Pancreas (tissue), 10 donors: ENCODE data around the gene ELOVL6. TPM values are rescaled to one million over a fixed set of nuclear protein-coding genes. Genes with fewer than 3 reads are reported as not detected.
A peak's percentile ranks its signal among the peaks of the same experiment; 100 is the strongest.

Experiments
- ATAC-seq, 4 donors: fragments of 200-7000 bp; cut with Tn5 transposase; one replicate each; pipeline versions ENCODE4 v1.8.0 to v1.9.1; 2020; ENCODE audit warnings: mild to moderate bottlenecking in 4 of 4, moderate library complexity in 4 of 4
- DNase-seq, 6 donors: peaks; one replicate each; pipeline ENCODE4 v3.0.0-alpha.2; 2020
- FAIRE-seq: peaks from 2 replicates; lab custom pipeline; 2012; peaks lifted over from hg19 to GRCh38; lab: Jason Lieb, UNC
- H3K27ac ChIP-seq, 4 donors: fragments of 200-600 bp; sonication (generic); 1 replicate in 3 of 4; 2 replicates in 1 of 4; pipeline versions ENCODE4 v1.5.0 to v1.8.0; 2020
- H3K27me3 ChIP-seq, 4 donors: fragments of 200-600 bp; one replicate each; pipeline ENCODE4 v1.8.0; 2021
- H3K36me3 ChIP-seq, 3 donors: fragments of 200-600 bp; sonication (generic) in 1 of 3; one replicate each; pipeline versions ENCODE4 v1.5.0 to v1.8.0; 2020 to 2021
- H3K4me1 ChIP-seq, 3 donors: fragments of 200-600 bp; one replicate each; pipeline ENCODE4 v1.8.0; 2021
- H3K4me3 ChIP-seq, 4 donors: fragments of 200-600 bp; sonication (generic) in 2 of 4; one replicate each; pipeline versions ENCODE4 v1.5.0 to v1.8.0; 2020 to 2021
- H3K9me3 ChIP-seq, 4 donors: fragments of 200-600 bp; one replicate each; pipeline ENCODE4 v1.8.0; 2021
- CTCF ChIP-seq, 4 donors: fragments of 200-600 bp; sonication (generic) in 3 of 4; IDR thresholded peaks; one replicate each; pipeline versions ENCODE4 v1.5.0 to v1.8.0; 2021; ENCODE audit warnings: antibody characterized with exemption in 4 of 4
- WGBS, 2 donors: extraction: QIAGEN DNeasy Blood & Tissue Kit; methylation state at CpG; one replicate each; pipeline ENCODE4 v1.1.7; 2013; 5-methylcytosine and 5-hydroxymethylcytosine counted together
- intact Hi-C, 3 donors: fragments of 100-400 bp; cut with DNase I; formaldehyde crosslinking; loops; one replicate each; pipeline versions ENCODE4 v1.11.1 to v1.14.2; 2022
- polyA plus RNA-seq, 2 donors: library from polyadenylated mRNA; stranded (reverse); fragments of 200-250 nt; gene quantifications; one replicate each; pipeline ENCODE4 v1.2.3, GENCODE V29; 2013
- total RNA-seq, 6 donors: library from RNA; stranded (reverse); fragmentation: NEBNext Ultra II Directional in 4 of 6; extraction: Animal tissue kit (Norgen Biotek cat#: 25700) in 4 of 6; gene quantifications; one replicate each; pipeline versions ENCODE4 v1.2.1 to v1.2.4, GENCODE V29; 2021 to 2023
- donor health status: healthy with polysubstance abuse.
- donor health status: DM: no; HTN: no; CAD: no; lungs with moderate emphysema.
- donor health status: DM: no; HTN: no; CAD: no.
- donor health status: control.
- donor health status: control.
- donor health status: Bipolar disorder and iron deficiency.
- donor health status: DM: yes; HTN: yes; CAD: no.
- donor health status: DM: no; HTN: no; CAD: no.
- donor health status: DM: no; HTN: no; CAD: no.
- donor health status: DM: yes; HTN: yes; CAD: no.

Gene ELOVL6
- total and polyA plus RNA-seq, 8 donors: 0.69 to 3.5 (median 1.8) TPM

- WGBS, 2 donors: 83 to 90% methylated on average over 5 of the region's 5 CpGs
- ATAC-seq (no peak), DNase-seq (no peak), FAIRE-seq (no peak)
- no peak for TF ChIP-seq CTCF (IDR thresholded peaks at IDR 0.05)
- H3K27me3 ChIP-seq: no peaks in the 10 kb centered on the region
- no peaks in the 10 kb centered on the region for H3K4me1 ChIP-seq
- no peak overlapping the region for H3K4me3 ChIP-seq
- H3K27ac ChIP-seq: no peak overlapping the region
- no peaks in the 10 kb centered on the region for H3K36me3 ChIP-seq
- intact Hi-C loops: no loop called here
- no peaks in the 10 kb centered on the region for H3K9me3 ChIP-seq
These were observed 15.4 kb downstream of the ELOVL6 start for GRCh38 chr4:110183058-110183457.

- Histone ChIP-seq H3K27me3 (no peaks in the 10 kb centered on the region), H3K27ac (no peak overlapping the region), H3K9me3 (no peaks in the 10 kb centered on the region), H3K4me3 (no peak overlapping the region), H3K36me3 (no peaks in the 10 kb centered on the region), H3K4me1 (no peaks in the 10 kb centered on the region)
- DNase-seq (no peak), ATAC-seq (no peak), FAIRE-seq (no peak)
- no peak for TF ChIP-seq CTCF (IDR thresholded peaks at IDR 0.05)
- intact Hi-C loops: no loop called here
- 60 to 66% methylated on average over 3 of the region's 3 CpGs for WGBS, 2 donors
These were observed 16.5 kb downstream of the ELOVL6 start for GRCh38 chr4:110181890-110182289.

GRCh38 chr4:110175634-110176033, 22.8 kb downstream of the ELOVL6 start:
- FAIRE-seq (no peak), DNase-seq (no peak), ATAC-seq (no peak)
- H3K27me3 ChIP-seq: no peaks in the 10 kb centered on the region
- no peaks in the 10 kb centered on the region for H3K4me1 ChIP-seq
- TF ChIP-seq CTCF (IDR thresholded peaks at IDR 0.05): no peak
- no peaks in the 10 kb centered on the region for H3K9me3 ChIP-seq
- no peak overlapping the region for H3K4me3 ChIP-seq
- intact Hi-C loops: no loop called here
- H3K27ac ChIP-seq: no peak overlapping the region
- H3K36me3 ChIP-seq: no peaks in the 10 kb centered on the region

- Histone ChIP-seq H3K9me3 (no peaks in the 10 kb centered on the region), H3K4me3 (no peak overlapping the region), H3K36me3 (no peaks in the 10 kb centered on the region), H3K27me3 (no peaks in the 10 kb centered on the region), H3K27ac (no peak overlapping the region), H3K4me1 (no peaks in the 10 kb centered on the region)
- ATAC-seq (peak in 3 of 4 donors; percentile 46 to 86 (median 84)), FAIRE-seq (no peak), DNase-seq (no peak)
- no peak for TF ChIP-seq CTCF (IDR thresholded peaks at IDR 0.05)
- 55 to 67% methylated on average over 1 of the region's 1 CpG for WGBS, 2 donors
- intact Hi-C loops: no loop called here
These were observed 25.4 kb downstream of the ELOVL6 start for GRCh38 chr4:110172972-110173371.

GRCh38 chr4:110171971-110172370, 26.4 kb downstream of the ELOVL6 start:
- H3K9me3 ChIP-seq: no peaks in the 10 kb centered on the region
- H3K4me1 ChIP-seq: no peaks in the 10 kb centered on the region
- FAIRE-seq (no peak), DNase-seq (no peak), ATAC-seq (no peak)
- H3K36me3 ChIP-seq: no peaks in the 10 kb centered on the region
- WGBS, 2 donors: 49 to 82% methylated on average over 1 of the region's 1 CpG
- no peaks in the 10 kb centered on the region for H3K27me3 ChIP-seq
- intact Hi-C loops: no loop called here
- no peak overlapping the region for H3K4me3 ChIP-seq
- no peak for TF ChIP-seq CTCF (IDR thresholded peaks at IDR 0.05)
- no peak overlapping the region for H3K27ac ChIP-seq
